ENCODE data around the gene STK26.

- TF ChIP-seq POLR2AphosphoS5 (IDR thresholded peaks at IDR 0.05; ENCODE audit: low read depth) (no peak), GABPA (IDR thresholded peaks at IDR 0.05; ENCODE audit: low read depth) (no peak)
- TF ChIP-seq, protein P1, sequence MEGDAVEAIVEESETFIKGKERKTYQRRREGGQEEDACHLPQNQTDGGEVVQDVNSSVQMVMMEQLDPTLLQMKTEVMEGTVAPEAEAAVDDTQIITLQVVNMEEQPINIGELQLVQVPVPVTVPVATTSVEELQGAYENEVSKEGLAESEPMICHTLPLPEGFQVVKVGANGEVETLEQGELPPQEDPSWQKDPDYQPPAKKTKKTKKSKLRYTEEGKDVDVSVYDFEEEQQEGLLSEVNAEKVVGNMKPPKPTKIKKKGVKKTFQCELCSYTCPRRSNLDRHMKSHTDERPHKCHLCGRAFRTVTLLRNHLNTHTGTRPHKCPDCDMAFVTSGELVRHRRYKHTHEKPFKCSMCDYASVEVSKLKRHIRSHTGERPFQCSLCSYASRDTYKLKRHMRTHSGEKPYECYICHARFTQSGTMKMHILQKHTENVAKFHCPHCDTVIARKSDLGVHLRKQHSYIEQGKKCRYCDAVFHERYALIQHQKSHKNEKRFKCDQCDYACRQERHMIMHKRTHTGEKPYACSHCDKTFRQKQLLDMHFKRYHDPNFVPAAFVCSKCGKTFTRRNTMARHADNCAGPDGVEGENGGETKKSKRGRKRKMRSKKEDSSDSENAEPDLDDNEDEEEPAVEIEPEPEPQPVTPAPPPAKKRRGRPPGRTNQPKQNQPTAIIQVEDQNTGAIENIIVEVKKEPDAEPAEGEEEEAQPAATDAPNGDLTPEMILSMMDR (IDR thresholded peaks at IDR 0.05; ENCODE audit: insufficient read depth, low read length): no peak
- TF ChIP-seq, protein P2, sequence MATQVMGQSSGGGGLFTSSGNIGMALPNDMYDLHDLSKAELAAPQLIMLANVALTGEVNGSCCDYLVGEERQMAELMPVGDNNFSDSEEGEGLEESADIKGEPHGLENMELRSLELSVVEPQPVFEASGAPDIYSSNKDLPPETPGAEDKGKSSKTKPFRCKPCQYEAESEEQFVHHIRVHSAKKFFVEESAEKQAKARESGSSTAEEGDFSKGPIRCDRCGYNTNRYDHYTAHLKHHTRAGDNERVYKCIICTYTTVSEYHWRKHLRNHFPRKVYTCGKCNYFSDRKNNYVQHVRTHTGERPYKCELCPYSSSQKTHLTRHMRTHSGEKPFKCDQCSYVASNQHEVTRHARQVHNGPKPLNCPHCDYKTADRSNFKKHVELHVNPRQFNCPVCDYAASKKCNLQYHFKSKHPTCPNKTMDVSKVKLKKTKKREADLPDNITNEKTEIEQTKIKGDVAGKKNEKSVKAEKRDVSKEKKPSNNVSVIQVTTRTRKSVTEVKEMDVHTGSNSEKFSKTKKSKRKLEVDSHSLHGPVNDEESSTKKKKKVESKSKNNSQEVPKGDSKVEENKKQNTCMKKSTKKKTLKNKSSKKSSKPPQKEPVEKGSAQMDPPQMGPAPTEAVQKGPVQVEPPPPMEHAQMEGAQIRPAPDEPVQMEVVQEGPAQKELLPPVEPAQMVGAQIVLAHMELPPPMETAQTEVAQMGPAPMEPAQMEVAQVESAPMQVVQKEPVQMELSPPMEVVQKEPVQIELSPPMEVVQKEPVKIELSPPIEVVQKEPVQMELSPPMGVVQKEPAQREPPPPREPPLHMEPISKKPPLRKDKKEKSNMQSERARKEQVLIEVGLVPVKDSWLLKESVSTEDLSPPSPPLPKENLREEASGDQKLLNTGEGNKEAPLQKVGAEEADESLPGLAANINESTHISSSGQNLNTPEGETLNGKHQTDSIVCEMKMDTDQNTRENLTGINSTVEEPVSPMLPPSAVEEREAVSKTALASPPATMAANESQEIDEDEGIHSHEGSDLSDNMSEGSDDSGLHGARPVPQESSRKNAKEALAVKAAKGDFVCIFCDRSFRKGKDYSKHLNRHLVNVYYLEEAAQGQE (IDR thresholded peaks at IDR 0.05; ENCODE audit: insufficient replicate concordance, low read depth): no peak
Observed at GRCh38 chrX:132009350-132009749, 13.8 kb upstream of the STK26 start.
